Right ventricle myocardium superior (tissue), 1 donor: Measurements from ENCODE around the gene CNKSR3. TPM values are rescaled to one million over a fixed set of nuclear protein-coding genes. Genes with fewer than 3 reads are reported as not detected.
"Not testable (repeated sequence)": the region's sequence is repeated elsewhere in the genome, so short reads cannot be mapped to it uniquely, and the experiment has no call there.

Source experiments
- ATAC-seq: fragments of 200-7000 bp; cut with Tn5 transposase; one replicate; pipeline ENCODE4 v1.9.1; 2020; ENCODE audit warnings: mild to moderate bottlenecking; ENCODE audit not compliant: poor library complexity
- DNase-seq: peaks from one replicate; pipeline ENCODE4 v3.0.0-alpha.2; 2020
- intact Hi-C: fragments of 100-400 bp; cut with DNase I; formaldehyde crosslinking; loops from one replicate; pipeline ENCODE4 v1.11.2; 2022
- total RNA-seq: library from RNA; stranded (reverse); fragmentation: NEBNext Ultra II Directional; extraction: Animal tissue kit (Norgen Biotek cat#: 25700); gene quantifications from one replicate; pipeline ENCODE4 v1.2.1, GENCODE V29; 2021
- donor health status: DM: no; HTN: yes; CAD: no; lungs with severe emphysema.

CNKSR3 gene
- total RNA-seq, 1 donor from 2014 or later, result 19.7 TPM

DNA sequence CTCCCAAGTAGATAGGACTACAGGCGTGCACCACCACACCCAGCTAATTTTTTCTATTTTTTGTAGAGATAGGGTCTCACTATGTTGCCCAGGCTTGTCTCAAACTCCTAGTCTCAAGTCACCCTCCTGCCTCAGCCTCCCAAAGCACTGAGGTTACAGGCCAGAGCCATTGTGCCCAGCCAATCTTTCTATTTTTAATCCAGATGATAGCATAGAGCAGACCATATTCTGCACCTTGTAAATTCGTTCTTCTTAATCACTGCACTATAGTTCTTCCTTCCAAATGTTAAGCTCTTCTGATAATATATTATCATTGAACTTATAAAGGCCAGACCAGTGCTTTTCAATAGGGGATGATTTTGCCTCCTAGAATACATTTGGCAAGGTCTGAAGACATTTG is 24.0 kb upstream of the CNKSR3 start:
- ATAC-seq (no peak), DNase-seq (no peak)
- intact Hi-C loops, result no loop called here

DNA sequence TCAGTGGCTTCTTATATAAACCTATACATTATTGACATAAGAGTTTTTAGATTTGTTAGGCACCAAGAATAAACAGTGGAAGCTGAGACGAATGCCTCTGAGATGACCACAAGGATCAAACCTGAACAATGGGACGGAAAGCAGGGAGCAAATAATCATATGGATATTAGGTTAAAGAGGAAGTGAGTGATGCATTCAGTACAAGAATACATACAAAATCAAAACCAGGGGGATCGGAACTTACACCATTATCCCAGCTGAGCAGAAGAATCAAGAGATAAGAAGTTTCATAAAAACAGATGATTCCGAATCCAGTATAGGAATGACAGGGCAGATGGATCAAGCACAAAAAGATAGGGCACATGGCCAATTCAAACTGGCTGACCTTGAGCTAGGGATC is 21.9 kb upstream of the CNKSR3 start:
- intact Hi-C loops, result no loop called here
- no peak for DNase-seq
- no peak for ATAC-seq

DNA sequence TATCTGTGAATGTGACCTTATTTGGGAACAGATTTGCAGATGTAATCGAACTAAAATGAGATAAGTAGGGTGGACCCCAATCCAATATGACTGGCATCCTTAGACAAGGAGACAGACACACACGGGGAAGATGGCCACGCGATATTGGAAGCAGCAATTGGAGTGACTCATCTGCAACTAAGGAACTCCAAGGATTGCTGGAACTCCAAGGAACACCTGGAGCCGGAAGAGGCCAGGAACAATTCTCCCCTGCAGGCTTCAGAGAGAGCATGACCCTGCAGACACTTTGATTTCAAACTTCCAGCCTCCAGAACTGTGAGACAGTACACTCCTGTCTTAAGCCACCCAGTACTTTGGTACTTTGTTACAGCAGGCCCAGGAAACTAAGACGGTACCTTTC is 19.5 kb upstream of the CNKSR3 start:
- DNase-seq (no peak), ATAC-seq (no peak)
- intact Hi-C loops, result no loop called here

DNA sequence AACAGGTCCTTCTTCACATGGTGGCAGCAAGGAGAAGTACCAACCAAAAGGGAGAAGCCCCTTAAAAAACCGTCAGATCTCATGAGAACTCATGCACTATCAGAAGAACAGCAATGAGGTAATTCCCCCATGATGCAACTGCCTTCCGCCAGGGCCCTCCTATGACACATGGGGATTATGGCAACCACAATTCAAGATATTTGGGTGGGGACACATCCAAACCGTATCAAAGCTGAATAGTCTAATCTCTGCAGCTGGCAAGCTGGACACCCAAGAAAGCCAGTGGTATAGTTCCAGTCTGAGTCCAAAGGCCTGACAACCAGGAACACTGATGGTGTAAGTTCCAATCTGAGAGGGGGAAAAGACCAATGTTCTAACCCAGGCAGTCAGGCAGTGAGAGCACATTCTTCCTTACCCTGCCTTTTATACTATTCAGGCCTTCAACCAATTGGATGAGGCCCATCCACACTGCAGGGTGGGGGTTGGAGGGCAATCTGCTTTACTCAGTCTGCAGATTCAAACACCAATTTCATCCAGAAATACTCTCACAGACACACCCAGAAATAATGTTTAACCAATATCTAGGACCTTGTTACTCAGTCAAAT is 17.9 kb upstream of the CNKSR3 start:
- ATAC-seq (no peak), DNase-seq (no peak)
- intact Hi-C loops, result no loop called here

DNA sequence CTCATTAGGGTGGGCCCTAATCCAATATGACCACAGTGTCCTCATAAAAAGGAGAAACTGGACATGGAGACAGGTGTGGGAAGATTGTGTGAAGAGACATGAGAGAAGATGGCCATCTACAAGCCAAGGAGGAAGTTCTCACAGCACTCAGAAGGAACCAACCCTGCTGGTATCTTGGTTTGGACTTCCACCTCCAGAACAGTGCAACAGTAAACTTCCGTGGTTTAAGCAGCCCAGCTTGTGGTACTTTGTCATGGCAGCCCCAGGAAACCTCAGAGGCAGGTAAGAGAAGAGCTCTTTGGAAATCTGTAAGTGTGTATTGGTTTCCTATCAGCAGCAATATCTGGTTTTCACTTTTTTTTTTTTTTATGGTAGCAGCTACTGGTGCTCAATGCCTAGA is 16.5 kb upstream of the CNKSR3 start:
- ATAC-seq, result no peak
- intact Hi-C loops, result no loop called here
- DNase-seq, result no peak

DNA sequence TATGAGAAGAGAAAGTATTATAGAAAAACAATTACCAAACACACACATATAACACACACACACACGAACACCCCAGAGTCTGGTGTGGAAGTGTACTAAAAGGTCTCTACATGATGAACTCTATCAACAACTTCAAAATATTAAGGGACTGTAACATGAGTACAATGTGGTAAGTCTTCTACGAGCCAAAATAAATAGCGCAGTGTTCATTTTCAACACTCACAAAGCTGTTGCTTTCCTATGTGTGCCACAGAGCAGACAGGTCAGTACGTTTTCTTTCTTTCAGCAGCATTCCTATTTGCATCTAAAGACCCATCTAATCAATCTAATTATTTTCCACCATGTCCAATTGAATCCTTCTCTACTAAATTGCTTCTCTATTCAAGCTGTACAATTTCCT is 12.1 kb upstream of the CNKSR3 start:
- no peak for DNase-seq
- ATAC-seq, result no peak
- intact Hi-C loops, result no loop called here

DNA sequence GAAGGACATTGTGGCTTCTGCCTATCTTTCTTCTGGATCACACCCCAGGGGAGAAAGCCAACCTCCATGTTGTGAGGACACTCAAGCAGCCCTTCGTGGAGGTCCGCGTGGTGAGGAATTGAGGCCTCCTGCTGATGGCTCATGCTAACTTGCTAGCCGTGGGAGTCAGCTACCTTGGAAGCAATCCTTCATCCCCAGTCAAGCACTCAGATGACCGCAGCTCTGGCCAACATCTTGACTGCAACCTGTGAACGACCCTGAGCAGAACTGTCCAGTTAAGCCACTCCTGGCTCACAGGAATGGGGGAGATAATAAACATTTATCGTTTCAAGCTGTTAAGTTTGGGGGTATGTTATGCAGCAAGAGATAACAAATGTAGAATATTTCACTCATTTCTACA is 10.9 kb upstream of the CNKSR3 start:
- DNase-seq, result no peak
- intact Hi-C loops, result no loop called here

DNA sequence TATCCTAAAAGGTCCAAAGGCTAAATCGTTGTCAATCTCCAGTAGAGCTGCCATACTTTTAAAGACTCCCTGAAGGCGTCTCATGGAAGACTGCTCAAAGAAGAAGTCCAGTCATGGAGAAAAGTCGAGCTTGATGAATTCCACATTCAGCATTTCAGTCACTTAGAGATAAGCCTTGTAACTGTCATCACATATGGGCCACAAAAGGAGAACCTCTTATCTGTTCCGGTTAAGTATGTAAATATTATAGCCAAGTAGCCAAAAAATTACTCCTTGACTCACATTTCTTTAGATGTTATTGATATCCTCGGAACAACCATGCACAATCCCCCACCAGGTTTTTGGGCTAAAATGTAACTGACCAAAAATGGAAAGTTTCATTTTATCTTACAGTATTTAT is 9.8 kb upstream of the CNKSR3 start:
- no peak for ATAC-seq
- intact Hi-C loops, result no loop called here
- no peak for DNase-seq

More for the DNA sequence above, 10.9 kb upstream of the CNKSR3 start:
- ATAC-seq, result no peak

DNA sequence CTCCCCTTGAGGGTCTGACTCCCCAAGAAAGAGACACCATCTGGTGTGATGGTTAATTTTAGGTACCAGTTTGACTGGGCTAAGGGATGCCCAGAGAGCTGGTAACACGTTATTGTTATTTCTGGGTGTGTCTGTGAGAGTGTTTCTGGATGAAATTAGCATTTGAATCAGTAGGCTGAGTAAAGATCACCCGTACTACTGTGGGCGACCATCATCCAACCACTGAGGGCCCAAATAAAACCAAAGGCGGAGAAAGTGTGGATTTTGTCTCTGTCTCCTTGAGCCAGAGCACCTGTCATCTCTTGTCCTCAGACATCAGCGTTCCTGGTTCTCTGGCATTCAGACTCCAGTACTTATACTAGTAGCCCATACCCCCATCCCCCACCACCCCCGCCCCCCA is 7.9 kb upstream of the CNKSR3 start:
- ATAC-seq (no peak), DNase-seq (no peak)
- intact Hi-C loops, result no loop called here

DNA sequence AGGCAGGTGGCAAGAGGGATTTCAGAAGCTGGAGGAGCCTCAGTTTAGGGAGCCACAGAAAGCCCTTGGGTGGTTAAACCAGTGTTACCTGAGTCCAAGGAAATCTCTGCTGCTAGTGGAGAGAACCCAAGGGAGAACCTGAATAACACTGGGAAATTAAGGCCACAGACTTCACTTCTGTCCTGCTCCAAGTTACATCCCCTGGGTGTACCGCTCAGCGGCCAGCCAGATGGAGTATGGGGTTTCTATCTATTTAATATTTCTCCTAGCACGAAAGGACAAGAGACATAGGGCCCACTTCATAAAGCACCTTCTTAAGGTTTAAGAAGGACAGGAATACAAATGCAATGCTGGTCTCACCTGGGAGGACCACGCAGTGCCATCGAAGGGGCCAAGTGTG is 5.8 kb upstream of the CNKSR3 start:
- intact Hi-C loops, result no loop called here
- DNase-seq, result no peak
- no peak for ATAC-seq

DNA sequence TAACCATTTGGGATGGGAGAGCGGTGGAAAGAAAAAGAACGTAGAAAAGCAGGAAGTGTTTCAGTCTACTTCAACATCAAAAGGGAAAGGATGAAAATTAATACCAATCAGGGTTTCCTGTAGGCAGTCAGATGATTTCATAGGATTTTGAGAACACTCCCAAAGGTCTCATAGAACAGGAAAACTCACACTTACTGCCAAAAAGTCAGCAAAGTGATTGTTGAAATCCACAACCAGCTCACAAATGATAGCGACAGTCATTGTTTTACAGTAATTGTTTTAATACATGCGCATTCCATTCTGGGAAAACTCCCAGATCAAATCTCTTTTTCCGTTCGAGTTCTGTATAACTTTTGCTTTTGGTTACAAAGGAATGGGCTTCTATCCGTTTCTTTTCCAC is 5.3 kb upstream of the CNKSR3 start:
- no peak for DNase-seq
- intact Hi-C loops, result no loop called here
- no peak for ATAC-seq

DNA sequence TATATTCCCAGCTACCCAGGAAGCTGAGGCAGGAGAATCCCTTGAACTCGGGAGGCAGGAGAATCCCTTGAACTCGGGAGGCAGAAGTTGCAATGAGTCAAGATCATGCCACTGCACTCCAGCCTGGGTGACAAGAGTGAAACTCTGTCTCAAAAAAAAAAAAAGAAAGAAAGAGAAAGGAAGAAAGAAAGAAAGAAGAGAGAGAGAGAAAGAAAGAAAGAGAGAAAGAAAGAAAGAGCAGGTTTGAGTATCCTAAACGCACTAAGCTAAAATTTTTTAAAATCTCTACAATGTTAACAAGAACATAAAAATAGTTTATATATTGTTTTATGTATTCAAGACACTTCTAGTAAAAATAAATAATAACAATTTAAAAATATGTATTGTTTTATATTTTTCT is 4.6 kb upstream of the CNKSR3 start:
- DNase-seq, ATAC-seq, intact Hi-C loops: not testable (repeated sequence)

DNA sequence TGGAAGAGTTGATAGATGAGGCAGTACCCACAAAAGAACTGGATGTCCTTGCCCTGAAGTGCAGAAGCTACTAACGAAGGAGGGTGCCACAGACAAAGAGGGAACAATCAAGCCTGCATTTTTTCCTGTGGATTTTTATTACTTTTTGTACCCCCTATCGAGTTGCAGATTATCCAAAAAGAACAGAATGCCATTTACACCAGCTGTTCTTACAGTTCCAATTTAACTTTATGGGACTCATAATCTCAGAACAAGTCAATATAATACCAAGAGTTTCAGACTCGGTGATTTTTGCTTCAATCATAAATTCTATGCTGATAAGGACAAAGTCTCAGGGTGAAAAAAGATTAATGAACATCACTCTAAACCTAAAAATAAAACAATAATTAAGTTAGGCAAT is 4.0 kb upstream of the CNKSR3 start:
- ATAC-seq, result no peak
- intact Hi-C loops, result no loop called here
- DNase-seq, result no peak

DNA sequence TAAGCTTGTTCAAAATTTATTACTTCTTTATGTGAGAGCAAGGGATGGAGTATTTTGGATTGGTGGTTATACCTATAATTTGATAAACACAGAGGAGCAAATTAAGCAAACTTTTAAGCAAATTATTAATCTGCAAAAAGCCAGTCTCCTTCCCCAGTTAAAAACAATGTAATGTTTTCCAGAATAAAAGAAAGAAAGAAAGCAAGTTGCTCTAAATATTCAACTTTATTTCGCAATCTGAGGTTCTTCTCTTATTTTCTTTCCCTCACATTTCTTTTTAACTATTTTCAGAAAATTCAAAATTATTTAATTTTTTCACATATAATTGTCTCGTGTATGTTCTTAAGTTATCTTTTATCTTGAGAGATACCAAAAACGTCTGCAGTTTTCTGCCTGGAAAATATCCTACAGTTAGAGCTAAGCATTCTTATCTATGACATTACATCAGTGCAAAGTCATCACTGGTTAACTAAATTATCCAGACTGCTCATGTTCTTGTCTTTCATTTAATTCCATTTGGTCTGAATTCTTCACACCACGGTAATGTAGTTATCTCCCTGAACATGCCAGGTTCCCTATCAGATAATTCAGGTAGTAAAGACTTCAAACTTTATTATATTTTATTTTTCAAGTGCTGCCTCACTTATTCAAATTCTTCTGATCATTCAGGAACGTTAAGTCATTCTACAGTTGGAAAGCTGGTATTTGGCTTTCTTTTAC is 3.3 kb upstream of the CNKSR3 start:
- intact Hi-C loops, result no loop called here
- DNase-seq (no peak), ATAC-seq (no peak)

DNA sequence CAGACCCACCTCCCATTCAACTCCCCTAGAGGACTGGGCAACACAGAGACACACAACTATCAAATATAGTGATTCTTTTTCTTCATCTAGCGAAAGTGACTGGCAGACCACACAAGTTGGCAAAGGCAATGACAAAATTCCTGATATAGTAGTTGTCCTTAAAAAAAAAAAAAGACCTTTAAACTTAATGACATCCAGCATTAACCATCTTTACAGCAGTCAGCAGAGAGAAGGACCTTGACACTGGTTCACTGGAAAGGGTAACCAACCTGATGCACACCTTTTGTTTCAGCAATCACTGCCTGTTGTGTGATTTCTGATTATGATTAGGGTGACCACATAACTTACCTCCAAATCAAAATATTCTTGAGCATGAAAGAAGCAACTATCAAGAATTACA is 1.7 kb upstream of the CNKSR3 start:
- ATAC-seq, result no peak
- intact Hi-C loops, result no loop called here
- DNase-seq, result no peak

DNA sequence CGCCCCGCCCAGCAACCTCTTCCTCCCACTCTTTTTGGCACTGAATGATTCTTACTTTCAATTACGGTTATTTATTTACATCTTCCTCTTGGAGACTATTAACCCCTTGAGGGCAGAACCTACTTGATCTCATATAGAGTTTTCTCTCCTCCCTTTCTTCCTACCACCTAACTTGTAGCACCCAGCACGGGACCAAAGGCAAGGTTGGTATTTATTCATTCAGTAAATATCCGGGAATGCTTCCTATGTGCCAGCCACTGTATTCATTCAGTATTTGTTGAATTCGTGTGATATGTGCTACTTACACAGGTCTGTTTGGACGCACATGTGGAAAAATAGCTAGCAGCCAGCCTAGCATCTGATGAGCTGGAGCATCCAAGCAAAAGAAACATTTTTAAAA is 1.3 kb upstream of the CNKSR3 start:
- DNase-seq, result no peak
- ATAC-seq, result no peak
- intact Hi-C loops, result no loop called here

DNA sequence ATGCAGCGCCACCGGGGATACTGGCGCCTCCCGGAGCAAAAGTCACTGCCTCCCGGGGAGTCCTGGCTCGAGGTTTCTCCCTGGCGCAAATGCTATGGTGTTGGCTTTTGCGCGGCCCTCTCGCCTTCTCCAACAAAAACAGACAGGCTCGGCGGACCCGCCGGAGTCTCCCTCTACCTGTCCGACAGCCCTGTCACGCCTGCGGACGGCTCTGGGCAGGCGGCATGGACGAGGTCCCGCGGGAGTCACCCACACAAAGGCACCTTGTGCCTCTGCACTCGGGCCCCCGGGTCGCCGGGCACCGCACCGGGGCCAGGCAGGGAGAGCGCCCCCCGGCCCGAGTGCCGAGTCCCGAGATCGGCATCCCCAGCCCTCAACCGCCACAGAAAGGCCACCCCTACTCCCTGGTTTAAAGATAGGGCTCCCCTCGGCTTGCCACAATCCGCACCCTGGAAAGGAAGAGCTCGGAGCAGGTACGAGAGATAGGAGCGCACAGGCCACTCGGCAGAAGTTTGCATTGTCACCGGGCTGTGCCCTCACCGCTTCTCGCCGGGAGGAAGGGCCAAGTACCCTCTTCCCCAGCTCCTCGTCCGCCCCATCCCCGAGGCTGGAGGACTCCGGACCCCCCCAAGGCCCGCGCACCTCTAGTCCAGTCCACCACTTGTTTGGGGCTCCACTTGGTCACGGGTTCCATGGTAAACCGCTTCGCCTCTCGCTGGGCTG is 903 bp downstream of the CNKSR3 start:
- ATAC-seq (peak; percentile 45), DNase-seq (peak; percentile 56)
- intact Hi-C loops, result loop anchor here (10.0 kb wide), 2 partner anchors 65 to 95 kb away; no protein-coding TSS in a partner anchor

DNA sequence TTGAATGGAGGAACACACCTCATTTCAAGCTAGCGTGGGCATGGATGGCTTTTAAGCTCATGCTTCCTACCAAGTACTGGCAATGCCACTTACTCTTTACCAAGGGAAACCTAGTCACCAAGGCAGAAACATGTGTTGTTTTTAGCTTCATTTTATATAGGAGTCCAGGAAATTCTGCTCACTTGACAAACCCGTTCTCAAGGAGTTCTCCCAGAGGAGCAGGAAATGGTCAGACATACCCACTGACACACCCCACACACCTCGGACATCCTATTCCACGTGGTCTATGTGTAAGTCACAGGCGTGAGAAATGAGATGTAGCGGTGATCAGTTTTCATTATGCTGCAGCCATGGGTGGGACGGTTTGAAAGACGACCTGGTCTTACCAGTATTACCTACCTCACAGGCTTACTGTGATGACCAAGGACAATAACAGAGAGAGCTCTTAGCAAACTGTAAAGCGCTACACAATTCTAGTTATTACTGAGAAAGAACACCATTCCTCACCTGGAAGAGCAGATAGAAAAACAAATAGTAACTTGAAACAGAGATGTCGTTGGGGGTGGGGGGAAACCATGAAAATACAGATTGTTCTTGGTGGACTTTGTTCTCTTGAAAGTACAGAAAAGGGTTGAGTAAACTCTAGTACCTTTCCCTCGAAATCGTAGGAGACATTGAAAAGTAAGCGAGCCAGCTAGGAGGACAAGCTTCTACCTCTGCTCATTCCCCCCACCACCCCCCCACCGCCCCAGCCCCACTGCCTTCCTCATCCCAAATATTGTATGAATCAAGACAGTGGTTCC is 1.7 kb downstream of the CNKSR3 start:
- no peak for ATAC-seq
- intact Hi-C loops, result loop anchor here (10.0 kb wide), 2 partner anchors 64 to 94 kb away; no protein-coding TSS in a partner anchor
- no peak for DNase-seq
